Left ventricle myocardium inferior (tissue), 1 donor: Measurements from ENCODE around the gene TLE5. TPM values are rescaled to one million over a fixed set of nuclear protein-coding genes. Genes with fewer than 3 reads are reported as not detected.

Source experiments
- DNase-seq: peaks from one replicate; pipeline ENCODE4 v3.0.0-alpha.2; 2020
- H3K27ac ChIP-seq: fragments of 200-600 bp; replicated peaks from 2 replicates; pipeline ENCODE4 v1.8.0; 2021
- H3K27me3 ChIP-seq: fragments of 200-600 bp; 2 replicates; pipeline ENCODE4 v1.8.0; 2021; ENCODE audit warnings: low read depth
- H3K36me3 ChIP-seq: fragments of 200-600 bp; 2 replicates; pipeline ENCODE4 v1.8.0; 2021
- H3K4me1 ChIP-seq: fragments of 200-600 bp; 2 replicates; pipeline ENCODE4 v1.8.0; 2021
- H3K4me3 ChIP-seq: fragments of 200-600 bp; 2 replicates; pipeline ENCODE4 v1.8.0; 2021; ENCODE audit warnings: mild to moderate bottlenecking, moderate library complexity
- H3K9me3 ChIP-seq: fragments of 200-600 bp; replicated peaks from 2 replicates; pipeline ENCODE4 v1.8.0; 2021
- CTCF ChIP-seq: fragments of 200-600 bp; IDR thresholded peaks from 2 replicates; pipeline ENCODE4 v1.8.0; 2021; ENCODE audit warnings: antibody characterized with exemption, mild to moderate bottlenecking, borderline replicate concordance
- intact Hi-C: fragments of 100-400 bp; cut with micrococcal nuclease; formaldehyde crosslinking; loops from one replicate; pipeline ENCODE4 v1.11.0; 2022
- total RNA-seq: library from RNA; stranded (reverse); fragmentation: NEBNext Ultra II Directional; extraction: Animal tissue kit (Norgen Biotek cat#: 25700); gene quantifications from one replicate; pipeline ENCODE4 v1.2.1, GENCODE V29; 2021
- donor health status: DM: no; HTN: yes; CAD: no; lungs with severe emphysema.

TLE5 gene
- total RNA-seq, 1 donor from 2014 or later = 799 TPM

GRCh38 chr19:3024870-3025548 lies 37.3 kb downstream of the TLE5 start:
- H3K36me3 ChIP-seq = peaks cover 2% of the 10 kb centered on the region
- no peak overlapping the region for H3K4me3 ChIP-seq
- TF ChIP-seq CTCF = no peak
- no peak for DNase-seq
- H3K4me1 ChIP-seq = peaks cover 19% of the 10 kb centered on the region
- no peaks in the 10 kb centered on the region for H3K27me3 ChIP-seq
- no peak overlapping the region for H3K27ac ChIP-seq
- intact Hi-C loops = no loop called here
- H3K9me3 ChIP-seq = no peaks in the 10 kb centered on the region

- DNase-seq = no peak
- Histone ChIP-seq H3K4me1 (peaks cover 14% of the 10 kb centered on the region), H3K9me3 (no peaks in the 10 kb centered on the region), H3K27me3 (no peaks in the 10 kb centered on the region), H3K4me3 (no peak overlapping the region), H3K27ac (no peak overlapping the region), H3K36me3 (peaks cover 7% of the 10 kb centered on the region)
- no peak for TF ChIP-seq CTCF
- intact Hi-C loops = no loop called here
Observed at GRCh38 chr19:3024509-3024869, 37.8 kb downstream of the TLE5 start.

GRCh38 chr19:3020321-3020960 lies 41.9 kb downstream of the TLE5 start:
- no peak for DNase-seq
- intact Hi-C loops = no loop called here
- H3K27me3 ChIP-seq = no peaks in the 10 kb centered on the region
- H3K4me1 ChIP-seq = no peaks in the 10 kb centered on the region
- H3K9me3 ChIP-seq = no peaks in the 10 kb centered on the region
- no peak overlapping the region for H3K27ac ChIP-seq
- H3K36me3 ChIP-seq = peaks cover 12% of the 10 kb centered on the region
- no peak overlapping the region for H3K4me3 ChIP-seq
- no peak for TF ChIP-seq CTCF

- peaks cover 22% of the 10 kb centered on the region for H3K36me3 ChIP-seq
- no peak for TF ChIP-seq CTCF
- intact Hi-C loops = no loop called here
- no peaks in the 10 kb centered on the region for H3K27me3 ChIP-seq
- no peaks in the 10 kb centered on the region for H3K9me3 ChIP-seq
- no peak for DNase-seq
- H3K27ac ChIP-seq = no peak overlapping the region
- H3K4me3 ChIP-seq = no peak overlapping the region
- H3K4me1 ChIP-seq = no peaks in the 10 kb centered on the region
Observed at GRCh38 chr19:3019211-3019854, 43.0 kb downstream of the TLE5 start.

GRCh38 chr19:3017923-3018322 lies 44.4 kb downstream of the TLE5 start:
- H3K27me3 ChIP-seq = no peaks in the 10 kb centered on the region
- H3K4me3 ChIP-seq = no peak overlapping the region
- no peaks in the 10 kb centered on the region for H3K9me3 ChIP-seq
- no peak for TF ChIP-seq CTCF
- H3K27ac ChIP-seq = no peak overlapping the region
- H3K36me3 ChIP-seq = peaks cover 33% of the 10 kb centered on the region
- no peak for DNase-seq
- H3K4me1 ChIP-seq = no peaks in the 10 kb centered on the region
- intact Hi-C loops = no loop called here
